ENCODE results near the gene UQCC5.

UQCC5 gene

GRCh38 chr3:52503788-52504424, 32.5 kb upstream of the UQCC5 start:
- DNase-seq (ENCODE audit: extremely low read depth in 1 of 2, low read depth in 1 of 2), result no peak

GRCh38 chr3:52504977-52505376, 31.4 kb upstream of the UQCC5 start:
- no peak for DNase-seq (ENCODE audit: extremely low read depth in 1 of 2, low read depth in 1 of 2)

- DNase-seq (ENCODE audit: extremely low read depth in 1 of 2, low read depth in 1 of 2), result no peak
These were observed 30.0 kb upstream of the UQCC5 start for GRCh38 chr3:52506266-52506966.

DNA sequence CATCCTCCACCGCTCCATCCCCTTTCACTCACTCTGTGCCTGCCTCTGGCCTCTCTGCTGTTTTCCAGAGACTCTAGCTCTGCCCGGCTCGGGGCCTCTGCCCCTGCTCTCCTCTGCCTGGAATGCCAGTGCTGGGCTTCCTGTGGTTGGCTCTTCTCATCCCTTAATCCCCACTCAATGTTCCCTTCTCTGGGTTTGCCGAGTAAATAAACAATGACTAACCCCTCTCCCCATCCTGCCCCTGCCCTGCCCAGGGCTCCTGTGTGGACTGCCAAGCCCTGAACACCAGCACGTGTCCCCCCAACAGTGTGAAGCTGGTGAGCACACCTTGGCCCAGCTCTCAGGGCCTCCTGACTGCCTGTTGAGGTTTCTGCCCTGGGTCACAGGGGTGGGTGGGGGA, 29.0 kb upstream of the UQCC5 start:
- DNase-seq (ENCODE audit: extremely low read depth in 1 of 2, low read depth in 1 of 2), result no peak

DNA sequence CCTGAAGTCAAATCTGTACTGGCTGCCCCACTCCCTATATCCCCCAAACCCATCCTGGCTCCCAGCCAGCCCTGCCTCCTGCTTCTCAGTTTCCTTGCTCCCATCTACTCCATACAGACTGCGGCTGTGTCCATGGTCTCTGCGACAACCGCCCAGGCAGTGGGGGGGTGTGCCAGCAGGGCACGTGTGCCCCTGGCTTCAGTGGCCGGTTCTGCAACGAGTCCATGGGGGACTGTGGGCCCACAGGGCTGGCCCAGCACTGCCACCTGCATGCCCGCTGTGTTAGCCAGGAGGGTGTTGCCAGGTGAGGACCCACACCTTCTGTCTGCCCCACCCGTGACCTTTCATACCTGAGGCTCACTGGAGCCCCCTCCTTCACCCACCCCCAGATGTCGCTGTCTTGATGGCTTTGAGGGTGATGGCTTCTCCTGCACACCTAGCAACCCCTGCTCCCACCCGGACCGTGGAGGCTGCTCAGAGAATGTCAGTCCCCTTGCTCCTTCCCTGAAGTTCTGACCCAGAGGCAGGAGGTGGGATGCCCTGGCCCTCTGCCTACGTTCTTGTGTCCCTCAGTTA, 26.6 kb upstream of the UQCC5 start:
- DNase-seq (ENCODE audit: extremely low read depth in 1 of 2, low read depth in 1 of 2), result no peak

DNA sequence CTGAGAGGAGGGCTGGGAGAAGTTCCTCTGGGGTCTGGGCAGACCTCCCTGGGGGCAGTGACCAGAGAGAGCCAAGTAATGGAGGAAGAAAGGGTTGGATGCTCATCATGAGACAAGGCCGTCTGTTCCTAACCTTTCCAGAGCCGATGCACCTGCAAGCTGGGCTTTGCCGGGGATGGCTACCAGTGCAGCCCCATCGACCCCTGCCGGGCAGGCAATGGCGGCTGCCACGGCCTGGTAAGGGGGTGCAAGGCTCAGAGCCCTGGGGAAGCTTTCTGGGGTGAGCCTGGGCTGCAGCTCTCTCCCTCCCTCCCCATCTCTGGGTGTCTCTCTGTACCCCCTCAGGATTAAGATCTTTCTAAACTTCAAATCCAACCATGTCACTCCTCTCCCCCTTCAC, 24.9 kb upstream of the UQCC5 start:
- DNase-seq (ENCODE audit: extremely low read depth in 1 of 2, low read depth in 1 of 2), result no peak

DNA sequence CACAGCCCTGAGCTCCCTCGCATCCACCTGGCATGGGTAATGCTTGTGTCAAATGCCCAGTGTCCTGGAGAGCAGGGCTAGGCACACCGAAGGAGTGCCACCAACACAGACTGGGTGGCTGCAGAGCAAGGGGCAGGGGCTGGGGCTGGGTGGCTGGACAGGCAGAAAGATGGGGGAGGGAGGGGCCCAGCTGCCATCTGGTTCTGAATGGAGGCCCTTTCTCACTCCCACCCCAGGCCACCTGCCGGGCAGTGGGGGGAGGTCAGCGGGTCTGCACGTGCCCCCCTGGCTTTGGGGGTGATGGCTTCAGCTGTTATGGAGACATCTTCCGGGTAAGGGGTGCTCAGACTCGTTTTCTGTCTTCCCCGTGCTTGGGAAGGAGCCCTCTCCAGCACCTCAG, 24.3 kb upstream of the UQCC5 start:
- DNase-seq (ENCODE audit: extremely low read depth in 1 of 2, low read depth in 1 of 2), result no peak

GRCh38 chr3:52512727-52513126, 23.7 kb upstream of the UQCC5 start:
- DNase-seq (ENCODE audit: extremely low read depth in 1 of 2, low read depth in 1 of 2), result no peak

GRCh38 chr3:52513281-52513680, 23.1 kb upstream of the UQCC5 start:
- DNase-seq (ENCODE audit: extremely low read depth in 1 of 2, low read depth in 1 of 2), result no peak

GRCh38 chr3:52514576-52514975, 21.8 kb upstream of the UQCC5 start:
- DNase-seq (ENCODE audit: extremely low read depth in 1 of 2, low read depth in 1 of 2), result no peak

GRCh38 chr3:52515192-52515591, 21.2 kb upstream of the UQCC5 start:
- DNase-seq (ENCODE audit: extremely low read depth in 1 of 2, low read depth in 1 of 2), result no peak

GRCh38 chr3:52516509-52517195, 19.8 kb upstream of the UQCC5 start:
- DNase-seq (ENCODE audit: extremely low read depth in 1 of 2, low read depth in 1 of 2), result no peak

DNA sequence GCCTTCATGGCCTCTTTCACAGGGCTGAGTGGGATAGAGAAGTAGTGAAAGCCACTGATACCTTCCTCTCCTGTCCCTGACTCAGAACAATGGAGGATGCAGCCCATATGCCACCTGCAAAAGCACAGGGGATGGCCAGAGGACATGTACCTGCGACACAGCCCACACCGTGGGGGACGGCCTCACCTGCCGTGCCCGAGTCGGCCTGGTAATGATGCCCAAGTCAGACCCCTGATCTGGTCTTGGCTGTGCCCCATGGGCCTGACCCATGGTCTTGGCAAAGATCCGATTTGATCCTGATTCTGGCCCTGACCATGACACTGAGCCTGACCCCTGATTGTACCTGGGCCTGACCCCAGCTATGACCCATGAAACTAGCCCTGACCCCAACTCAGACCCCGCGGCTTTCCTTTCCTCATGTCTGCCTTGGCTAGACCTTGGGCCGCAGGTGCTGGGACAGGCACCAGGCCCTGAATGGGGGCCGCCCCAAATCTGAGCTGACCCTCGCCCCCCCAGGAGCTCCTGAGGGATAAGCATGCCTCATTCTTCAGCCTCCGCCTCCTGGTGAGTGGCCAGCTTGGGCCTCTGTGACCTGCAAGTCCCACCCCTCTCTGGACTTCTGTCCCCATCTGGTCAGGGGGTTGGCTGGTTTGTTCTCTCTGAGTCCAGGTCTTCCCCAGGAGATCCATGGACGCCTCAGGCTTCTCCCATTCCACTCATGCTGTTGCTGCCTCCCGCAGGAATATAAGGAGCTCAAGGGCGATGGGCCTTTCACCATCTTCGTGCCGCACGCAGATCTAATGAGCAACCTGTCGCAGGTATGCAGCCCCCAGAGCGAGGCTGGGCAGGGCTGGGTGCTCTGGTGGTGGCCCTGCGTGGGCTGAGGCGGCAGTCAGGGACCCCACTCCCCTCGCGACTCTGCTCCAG, 18.3 kb upstream of the UQCC5 start:
- DNase-seq (ENCODE audit: extremely low read depth in 1 of 2, low read depth in 1 of 2), result no peak

DNA sequence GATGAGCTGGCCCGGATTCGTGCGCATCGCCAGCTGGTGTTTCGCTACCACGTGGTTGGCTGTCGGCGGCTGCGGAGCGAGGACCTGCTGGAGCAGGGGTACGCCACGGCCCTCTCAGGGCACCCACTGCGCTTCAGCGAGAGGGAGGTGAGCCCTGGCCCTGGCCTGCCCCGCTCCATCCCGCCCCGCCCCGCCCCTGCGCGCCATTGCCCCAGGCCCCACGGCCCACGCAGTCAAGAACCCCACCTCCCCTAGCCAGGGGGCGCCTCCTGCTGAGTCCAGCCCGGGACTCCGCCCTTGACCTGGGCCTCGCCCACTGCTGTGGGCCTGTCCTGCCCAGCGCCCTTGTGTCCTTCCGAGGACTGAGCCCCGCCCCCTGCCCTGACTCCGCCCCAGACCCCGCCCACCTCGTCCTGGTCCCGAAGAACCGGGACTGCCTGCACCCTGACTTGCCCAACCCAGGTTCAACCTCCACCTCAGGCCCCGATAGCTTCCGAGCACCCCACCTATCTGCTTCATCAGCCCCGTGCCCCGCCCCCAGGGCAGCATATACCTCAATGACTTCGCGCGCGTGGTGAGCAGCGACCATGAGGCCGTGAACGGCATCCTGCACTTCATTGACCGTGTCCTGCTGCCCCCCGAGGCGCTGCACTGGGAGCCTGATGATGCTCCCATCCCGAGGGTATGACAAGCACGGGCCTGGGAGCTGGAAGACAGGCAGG, 17.5 kb upstream of the UQCC5 start:
- DNase-seq (ENCODE audit: extremely low read depth in 1 of 2, low read depth in 1 of 2), result no peak

- DNase-seq (ENCODE audit: extremely low read depth in 1 of 2, low read depth in 1 of 2), result no peak
These were observed 16.8 kb upstream of the UQCC5 start for GRCh38 chr3:52519445-52520140.

- DNase-seq (ENCODE audit: extremely low read depth in 1 of 2, low read depth in 1 of 2), result no peak
These were observed 16.2 kb upstream of the UQCC5 start for GRCh38 chr3:52520141-52520667.

DNA sequence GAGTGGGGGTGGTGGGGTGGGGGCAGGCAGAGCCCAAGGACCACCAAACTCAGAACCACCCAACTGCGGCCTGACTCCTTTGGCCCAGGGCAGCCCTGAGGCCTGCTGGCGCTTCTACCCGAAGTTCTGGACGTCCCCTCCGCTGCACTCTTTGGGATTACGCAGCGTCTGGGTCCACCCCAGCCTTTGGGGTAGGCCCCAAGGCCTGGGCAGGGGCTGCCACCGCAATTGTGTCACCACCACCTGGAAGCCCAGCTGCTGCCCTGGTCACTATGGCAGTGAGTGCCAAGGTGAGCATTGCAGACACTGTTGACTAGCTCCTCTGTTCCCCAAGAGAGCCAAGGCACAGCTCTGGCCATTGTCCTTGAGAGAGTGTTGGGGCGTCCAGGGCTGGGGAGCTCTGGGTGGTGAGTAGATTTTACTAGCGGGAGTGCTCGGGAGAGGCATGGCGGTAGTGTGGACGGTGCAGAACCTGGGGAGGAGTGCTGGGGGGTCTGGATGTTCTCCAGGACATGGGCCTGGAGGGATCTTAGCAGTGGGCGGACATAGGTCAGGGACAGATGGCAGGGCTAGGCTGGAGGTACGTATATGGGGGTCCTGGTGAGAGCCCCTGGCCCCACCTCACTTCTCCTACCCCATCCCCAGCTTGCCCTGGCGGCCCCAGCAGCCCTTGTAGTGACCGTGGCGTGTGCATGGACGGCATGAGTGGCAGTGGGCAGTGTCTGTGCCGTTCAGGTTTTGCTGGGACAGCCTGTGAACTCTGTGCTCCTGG, 15.5 kb upstream of the UQCC5 start:
- DNase-seq (ENCODE audit: extremely low read depth in 1 of 2, low read depth in 1 of 2), result no peak

DNA sequence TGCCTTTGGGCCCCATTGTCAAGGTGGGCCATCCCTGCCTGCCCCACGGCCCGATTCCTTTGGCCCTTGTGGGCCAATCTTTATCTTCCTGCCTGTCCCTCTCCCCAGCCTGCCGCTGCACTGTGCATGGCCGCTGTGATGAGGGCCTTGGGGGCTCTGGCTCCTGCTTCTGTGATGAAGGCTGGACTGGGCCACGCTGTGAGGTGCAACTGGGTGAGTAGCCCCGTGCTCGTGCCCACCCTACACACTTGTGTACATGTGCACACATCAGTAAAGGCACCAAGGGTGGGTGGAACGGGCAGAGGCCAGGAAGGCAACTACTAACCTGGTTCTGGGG, 14.9 kb upstream of the UQCC5 start:
- DNase-seq (ENCODE audit: extremely low read depth in 1 of 2, low read depth in 1 of 2), result no peak
